H9 (cell line): ENCODE measurements around the gene TNKS1BP1. TPM values are rescaled to one million over a fixed set of nuclear protein-coding genes. Genes with fewer than 3 reads are reported as not detected.

Experiments
- DNase-seq: peaks from one replicate; pipeline ENCODE4 v3.0.0-alpha.2; 2017
- H2AFZ ChIP-seq: one replicate; pipeline ENCODE4 v1.6.1; 2013; ENCODE audit warnings: mild to moderate bottlenecking, low read length, control low read depth, moderate library complexity
- H2AK5ac ChIP-seq: 2 replicates; pipeline ENCODE4 v1.6.1; 2013; ENCODE audit warnings: low read length, control low read depth, mixed read lengths; ENCODE audit not compliant: insufficient read length
- H2BK120ac ChIP-seq: one replicate; pipeline ENCODE4 v1.6.1; 2013; ENCODE audit warnings: low read depth, mild to moderate bottlenecking, low read length, control low read depth, inconsistent platforms; ENCODE audit not compliant: poor library complexity, severe bottlenecking
- H2BK12ac ChIP-seq: 2 replicates; pipeline ENCODE4 v1.6.1; 2013; ENCODE audit warnings: low read length, control low read depth, mixed read lengths, low read depth; ENCODE audit not compliant: insufficient read length
- H2BK15ac ChIP-seq: 2 replicates; pipeline ENCODE4 v1.6.1; 2013; ENCODE audit warnings: low read depth, low read length, control low read depth
- H2BK20ac ChIP-seq: one replicate; pipeline ENCODE4 v1.6.1; 2013; ENCODE audit warnings: low read depth, mild to moderate bottlenecking, low read length, control low read depth, inconsistent platforms; ENCODE audit not compliant: poor library complexity, severe bottlenecking
- H2BK5ac ChIP-seq: 2 replicates; pipeline ENCODE4 v1.6.1; 2013; ENCODE audit warnings: low read length, control low read depth, mixed read lengths; ENCODE audit not compliant: insufficient read length
- H3K14ac ChIP-seq: 2 replicates; pipeline ENCODE4 v1.6.1; 2013; ENCODE audit warnings: low read length, control low read depth; ENCODE audit not compliant: insufficient read depth
- H3K18ac ChIP-seq: 2 replicates; pipeline ENCODE4 v1.6.1; 2013; ENCODE audit warnings: low read depth, mild to moderate bottlenecking, mixed read lengths, low read length, control low read depth; ENCODE audit not compliant: insufficient read length
- H3K23ac ChIP-seq: 2 replicates; pipeline ENCODE4 v1.6.1; 2013; ENCODE audit warnings: low read length, control low read depth, mixed read lengths, low read depth; ENCODE audit not compliant: insufficient read length
- H3K23me2 ChIP-seq: 2 replicates; pipeline ENCODE4 v1.6.1; 2013; ENCODE audit warnings: low read depth, mild to moderate bottlenecking, mixed read lengths, low read length, control low read depth; ENCODE audit not compliant: insufficient read length, poor library complexity, severe bottlenecking
- H3K27ac ChIP-seq: 2 replicates; pipeline ENCODE4 v1.5.1; 2013; ENCODE audit warnings: low read length, control low read depth, mixed read lengths, low read depth; ENCODE audit not compliant: insufficient read length
- H3K27me3 ChIP-seq: 2 replicates; pipeline ENCODE4 v1.6.1; 2013; ENCODE audit warnings: low read length, control low read depth, inconsistent platforms; ENCODE audit not compliant: insufficient read depth
- H3K4ac ChIP-seq: 2 replicates; pipeline ENCODE4 v1.6.1; 2013; ENCODE audit warnings: low read depth, mild to moderate bottlenecking, control low read depth, inconsistent platforms, low read length, moderate library complexity
- H3K4me1 ChIP-seq: 2 replicates; pipeline ENCODE4 v1.6.1; 2013; ENCODE audit warnings: low read length, control low read depth, inconsistent platforms; ENCODE audit not compliant: insufficient read depth
- H3K4me2 ChIP-seq: 2 replicates; pipeline ENCODE4 v1.6.1; 2013; ENCODE audit warnings: low read length, control low read depth, mixed read lengths; ENCODE audit not compliant: insufficient read length, insufficient read depth
- H3K56ac ChIP-seq: 2 replicates; pipeline ENCODE4 v1.6.1; 2013; ENCODE audit warnings: low read depth, mild to moderate bottlenecking, mixed read lengths, low read length, control low read depth; ENCODE audit not compliant: insufficient read length
- H3K79me1 ChIP-seq: 2 replicates; pipeline ENCODE4 v1.6.1; 2013; ENCODE audit warnings: low read depth, mild to moderate bottlenecking, moderate library complexity, low read length, control low read depth, inconsistent platforms; ENCODE audit not compliant: insufficient read depth, poor library complexity, severe bottlenecking
- H3K79me2 ChIP-seq: 2 replicates; pipeline ENCODE4 v1.6.1; 2013; ENCODE audit warnings: low read length, control low read depth, inconsistent platforms; ENCODE audit not compliant: insufficient read depth
- H3K9ac ChIP-seq: 2 replicates; pipeline ENCODE4 v1.6.1; 2013; ENCODE audit warnings: low read length, control low read depth, mixed read lengths; ENCODE audit not compliant: insufficient read length; ENCODE audit errors: extremely low read depth
- H3K9me3 ChIP-seq: one replicate; pipeline ENCODE4 v1.6.1; 2013; ENCODE audit warnings: low read depth, low read length, inconsistent platforms; ENCODE audit not compliant: control insufficient read depth
- H3T11ph ChIP-seq: one replicate; pipeline ENCODE4 v1.6.1; 2013; ENCODE audit warnings: mild to moderate bottlenecking, low read length, control low read depth, inconsistent platforms
- H4K20me1 ChIP-seq: one replicate; pipeline ENCODE4 v1.6.1; 2013; ENCODE audit not compliant: control insufficient read depth, insufficient read length, insufficient read depth
- H4K5ac ChIP-seq: 2 replicates; pipeline ENCODE4 v1.6.1; 2013; ENCODE audit warnings: low read depth, mild to moderate bottlenecking, mixed read lengths, low read length, control low read depth; ENCODE audit not compliant: insufficient read length
- H4K8ac ChIP-seq: replicated peaks from 2 replicates; pipeline ENCODE4 v1.6.1; 2013; ENCODE audit warnings: low read length, control low read depth, mixed read lengths, low read depth; ENCODE audit not compliant: insufficient read length
- H4K91ac ChIP-seq: 2 replicates; pipeline ENCODE4 v1.6.1; 2013; ENCODE audit warnings: low read depth, mild to moderate bottlenecking, moderate library complexity, mixed read lengths, low read length, control low read depth; ENCODE audit not compliant: insufficient read length
- H3K27ac Mint-ChIP-seq, 3 experiments: 2 replicates in 2 of 3; 3 replicates in 1 of 3; pipeline ENCODE4 v1.8.0; 2020 to 2021; ENCODE audit warnings: mixed read lengths in 3 of 3, mild to moderate bottlenecking in 1 of 3, moderate library complexity in 1 of 3
- H3K27me3 Mint-ChIP-seq: 2 replicates; pipeline ENCODE4 v1.8.0; 2021; ENCODE audit warnings: low read depth, mild to moderate bottlenecking, moderate library complexity, mixed read lengths
- H3K36me3 Mint-ChIP-seq, 3 experiments: 2 replicates in 2 of 3; 3 replicates in 1 of 3; pipeline ENCODE4 v1.8.0; 2020 to 2021; ENCODE audit warnings: low read depth in 3 of 3, mixed read lengths in 3 of 3; ENCODE audit not compliant: insufficient read depth in 1 of 3
- H3K4me1 Mint-ChIP-seq, 2 experiments: 2 replicates each; pipeline ENCODE4 v1.8.0; 2020; ENCODE audit warnings: mixed read lengths in 2 of 2
- H3K4me3 Mint-ChIP-seq, 2 experiments: 2 replicates in 1 of 2; 3 replicates in 1 of 2; pipeline ENCODE4 v1.8.0; 2020 to 2021; ENCODE audit warnings: mild to moderate bottlenecking in 2 of 2, mixed read lengths in 2 of 2, moderate library complexity in 1 of 2
- H3K9me3 Mint-ChIP-seq, 2 experiments: 2 replicates in 1 of 2; 3 replicates in 1 of 2; pipeline ENCODE4 v1.8.0; 2020; ENCODE audit warnings: mild to moderate bottlenecking in 2 of 2, mixed read lengths in 2 of 2, moderate library complexity in 1 of 2
- WGBS: extraction: QIAGEN DNeasy Blood & Tissue Kit; methylation state at CpG from one replicate; pipeline ENCODE4 v1.1.7; 2013; ENCODE audit warnings: missing lambda C conversion rate, low lambda C conversion rate, mixed read lengths; ENCODE audit not compliant: insufficient read length; ENCODE audit errors: extremely low coverage; 5-methylcytosine and 5-hydroxymethylcytosine counted together
- total RNA-seq: library from RNA; stranded (reverse); gene quantifications from 2 replicates; pipeline ENCODE4 v1.2.1, GENCODE V29; 2021
- TF ChIP-seq, protein P1 (sequence below): fragments of 200-600 bp; sonication (generic); conservative IDR thresholded peaks from 3 replicates; pipeline ENCODE4 v1.8.0; 2021; ENCODE audit warnings: antibody characterized with exemption, mild to moderate bottlenecking

The TNKS1BP1 gene
- total RNA-seq, 1 experiment from 2014 or later = 130 TPM

DNA sequence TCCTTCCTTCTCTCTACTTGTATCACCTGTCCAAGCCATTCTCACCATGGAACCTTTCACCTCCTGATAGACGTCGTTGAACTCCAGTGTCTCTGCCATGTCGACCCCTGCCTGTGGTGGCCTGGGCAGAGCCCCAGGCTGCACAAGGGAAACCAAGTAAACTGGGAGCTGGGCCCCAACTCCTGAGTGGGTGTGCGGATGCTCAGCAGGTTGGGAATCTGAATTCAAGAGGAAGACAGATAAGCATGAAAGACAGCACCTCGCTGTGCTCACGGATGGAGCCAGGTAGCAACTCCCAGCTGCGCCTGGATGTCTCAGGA lies 10.2 kb upstream of the TNKS1BP1 start:
- Histone ChIP-seq H2AK5ac (no peak overlapping the region), H3K27me3 (no peaks in the 10 kb centered on the region), H3K56ac (no peak overlapping the region), H4K8ac (no peak overlapping the region), H3K4me2 (peak overlapping the region; percentile 66), H2BK15ac (no peak overlapping the region), H4K20me1 (no peaks in the 10 kb centered on the region), H3K4ac (no peak overlapping the region), H3K14ac (no peak overlapping the region), H3K4me1 (peaks cover 5% of the 10 kb centered on the region; the same call in 1 of the 2 replicates), H2BK20ac (no peak overlapping the region), H2AFZ (no peak overlapping the region), H3K27ac (no peak overlapping the region), H3K9ac (peak overlapping the region; percentile 54), H3T11ph (no peak overlapping the region), H3K79me1 (peaks cover 7% of the 10 kb centered on the region), H3K23me2 (peaks cover 6% of the 10 kb centered on the region), H3K18ac (no peak overlapping the region), H3K23ac (no peak overlapping the region), H4K5ac (no peak overlapping the region), H2BK12ac (no peak overlapping the region), H2BK5ac (no peak overlapping the region), H2BK120ac (no peak overlapping the region), H3K9me3 (no peaks in the 10 kb centered on the region), H4K91ac (no peak overlapping the region), H3K79me2 (peaks cover 10% of the 10 kb centered on the region; the same call in 1 of the 2 replicates)
- TF ChIP-seq, protein P1, sequence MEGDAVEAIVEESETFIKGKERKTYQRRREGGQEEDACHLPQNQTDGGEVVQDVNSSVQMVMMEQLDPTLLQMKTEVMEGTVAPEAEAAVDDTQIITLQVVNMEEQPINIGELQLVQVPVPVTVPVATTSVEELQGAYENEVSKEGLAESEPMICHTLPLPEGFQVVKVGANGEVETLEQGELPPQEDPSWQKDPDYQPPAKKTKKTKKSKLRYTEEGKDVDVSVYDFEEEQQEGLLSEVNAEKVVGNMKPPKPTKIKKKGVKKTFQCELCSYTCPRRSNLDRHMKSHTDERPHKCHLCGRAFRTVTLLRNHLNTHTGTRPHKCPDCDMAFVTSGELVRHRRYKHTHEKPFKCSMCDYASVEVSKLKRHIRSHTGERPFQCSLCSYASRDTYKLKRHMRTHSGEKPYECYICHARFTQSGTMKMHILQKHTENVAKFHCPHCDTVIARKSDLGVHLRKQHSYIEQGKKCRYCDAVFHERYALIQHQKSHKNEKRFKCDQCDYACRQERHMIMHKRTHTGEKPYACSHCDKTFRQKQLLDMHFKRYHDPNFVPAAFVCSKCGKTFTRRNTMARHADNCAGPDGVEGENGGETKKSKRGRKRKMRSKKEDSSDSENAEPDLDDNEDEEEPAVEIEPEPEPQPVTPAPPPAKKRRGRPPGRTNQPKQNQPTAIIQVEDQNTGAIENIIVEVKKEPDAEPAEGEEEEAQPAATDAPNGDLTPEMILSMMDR = no peak
- no peaks in the 10 kb centered on the region for H3K9me3 Mint-ChIP-seq
- H3K4me1 Mint-ChIP-seq = peaks cover 37 to 43% of the 10 kb centered on the region in 2 experiments
- DNase-seq = no peak
- H3K27me3 Mint-ChIP-seq = peaks cover 12% of the 10 kb centered on the region
- H3K36me3 Mint-ChIP-seq = peaks cover 34 to 51% (median 49%) of the 10 kb centered on the region in 3 experiments
- no CpG with 5 or more reads among the region's 7 CpGs for WGBS
- peak overlapping the region; percentile 93 to 94 for H3K4me3 Mint-ChIP-seq
- peak overlapping the region; percentile 53 to 94 (median 72); a peak in 5 of 7 replicates for H3K27ac Mint-ChIP-seq
